DND-41 (cell line): ENCODE data around the gene YARS2.

ENCODE experiments used
- CTCF ChIP-seq: IDR thresholded peaks from 2 replicates; pipeline ENCODE4 v1.5.1; 2012; ENCODE audit warnings: borderline replicate concordance, low read length, moderate library complexity, mild to moderate bottlenecking; ENCODE audit not compliant: poor library complexity, severe bottlenecking; ENCODE audit errors: extremely low read depth
- EZH2 ChIP-seq: IDR thresholded peaks from 3 replicates; pipeline ENCODE4 v1.6.1; 2012; ENCODE audit warnings: borderline replicate concordance, low read depth, mild to moderate bottlenecking, moderate library complexity, low read length, inconsistent platforms; ENCODE audit not compliant: severe bottlenecking

- no peak for TF ChIP-seq EZH2
- TF ChIP-seq CTCF: no peak
Observed at GRCh38 chr12:32754111-32754510, 1.6 kb downstream of the YARS2 start.
